Measurements from ENCODE around the gene RESP18. TPM values are rescaled to one million over a fixed set of nuclear protein-coding genes. Genes with fewer than 3 reads are reported as not detected.

Gene RESP18
- total RNA-seq, 4 donors from 2014 or later: not detected

DNA sequence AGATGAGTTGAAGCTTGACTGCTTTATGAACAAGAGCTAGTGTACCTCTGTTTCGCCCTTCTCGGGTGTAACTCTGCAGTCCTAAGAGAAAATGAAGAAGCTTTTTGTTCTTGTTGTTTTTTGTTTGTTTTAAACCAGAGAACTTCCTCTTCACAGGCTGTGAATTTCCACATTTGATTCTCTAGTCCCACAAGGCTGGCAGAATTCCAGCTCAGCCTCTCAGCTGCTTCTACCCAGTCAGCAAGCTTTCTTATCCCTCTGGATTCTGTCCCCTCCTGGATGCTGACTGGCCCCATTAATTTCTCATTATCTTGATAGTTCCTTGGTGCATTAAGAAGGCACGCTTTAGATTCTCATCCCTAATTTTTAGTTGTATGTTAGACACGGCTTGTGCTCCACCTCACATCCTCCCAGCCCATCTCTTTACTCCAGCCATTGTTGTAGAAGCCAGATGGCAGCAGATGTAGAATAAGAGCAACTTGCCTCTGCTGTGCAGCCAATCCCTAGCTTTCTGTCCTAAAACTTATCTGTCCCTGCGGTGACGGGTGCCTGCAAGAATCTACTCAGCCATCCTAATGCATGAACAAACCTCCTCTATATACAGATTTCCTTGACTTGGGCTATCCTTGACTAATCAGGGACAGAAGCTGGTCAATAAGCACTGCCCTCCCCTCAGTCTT lies 12.3 kb upstream of the RESP18 start:
- TF ChIP-seq POLR2AphosphoS5 (IDR thresholded peaks at IDR 0.05): no peak
- no peak for TF ChIP-seq EP300 (IDR thresholded peaks at IDR 0.05)
- no peak overlapping the region for H3K4me3 ChIP-seq
- H3K27ac ChIP-seq: no peak overlapping the region
- no peaks in the 10 kb centered on the region for H3K9me3 ChIP-seq
- no peaks in the 10 kb centered on the region for H3K4me1 ChIP-seq
- 55% methylated on average over 6 of the region's 6 CpGs for WGBS
- no peak for DNase-seq (ENCODE audit: low spot score in 2 of 2)
- no peaks in the 10 kb centered on the region for H3K36me3 ChIP-seq
- peaks cover 2% of the 10 kb centered on the region for H3K27me3 ChIP-seq

DNA sequence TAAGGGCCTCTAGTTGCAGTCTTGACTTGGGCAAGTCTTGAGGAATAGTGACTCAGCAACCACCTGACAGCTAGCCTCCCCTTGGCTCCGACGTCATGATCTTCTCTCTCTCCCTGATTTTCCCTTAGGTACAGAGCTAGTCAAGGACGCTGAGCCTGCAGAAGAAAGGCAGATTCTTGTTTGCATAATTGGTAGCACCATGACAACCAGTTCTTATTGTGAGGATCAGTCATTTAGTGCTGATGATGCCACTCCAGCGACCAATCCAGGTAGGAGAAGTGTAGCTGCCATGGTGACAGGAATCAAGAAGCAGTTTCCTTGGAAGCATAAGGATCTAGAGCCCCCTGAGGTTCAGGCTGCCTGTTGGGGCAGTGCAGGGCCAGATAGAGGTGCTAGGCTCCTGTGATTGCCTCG lies 2.8 kb upstream of the RESP18 start:
- Histone ChIP-seq H3K4me1 (no peaks in the 10 kb centered on the region), H3K36me3 (no peaks in the 10 kb centered on the region), H3K9me3 (no peaks in the 10 kb centered on the region), H3K27me3 (peaks cover 57% of the 10 kb centered on the region), H3K4me3 (no peak overlapping the region), H3K27ac (no peak overlapping the region)
- 53% methylated on average over 5 of the region's 5 CpGs for WGBS
- TF ChIP-seq, protein P1, sequence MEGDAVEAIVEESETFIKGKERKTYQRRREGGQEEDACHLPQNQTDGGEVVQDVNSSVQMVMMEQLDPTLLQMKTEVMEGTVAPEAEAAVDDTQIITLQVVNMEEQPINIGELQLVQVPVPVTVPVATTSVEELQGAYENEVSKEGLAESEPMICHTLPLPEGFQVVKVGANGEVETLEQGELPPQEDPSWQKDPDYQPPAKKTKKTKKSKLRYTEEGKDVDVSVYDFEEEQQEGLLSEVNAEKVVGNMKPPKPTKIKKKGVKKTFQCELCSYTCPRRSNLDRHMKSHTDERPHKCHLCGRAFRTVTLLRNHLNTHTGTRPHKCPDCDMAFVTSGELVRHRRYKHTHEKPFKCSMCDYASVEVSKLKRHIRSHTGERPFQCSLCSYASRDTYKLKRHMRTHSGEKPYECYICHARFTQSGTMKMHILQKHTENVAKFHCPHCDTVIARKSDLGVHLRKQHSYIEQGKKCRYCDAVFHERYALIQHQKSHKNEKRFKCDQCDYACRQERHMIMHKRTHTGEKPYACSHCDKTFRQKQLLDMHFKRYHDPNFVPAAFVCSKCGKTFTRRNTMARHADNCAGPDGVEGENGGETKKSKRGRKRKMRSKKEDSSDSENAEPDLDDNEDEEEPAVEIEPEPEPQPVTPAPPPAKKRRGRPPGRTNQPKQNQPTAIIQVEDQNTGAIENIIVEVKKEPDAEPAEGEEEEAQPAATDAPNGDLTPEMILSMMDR (IDR thresholded peaks at IDR 0.05): no peak
- TF ChIP-seq POLR2A (IDR thresholded peaks at IDR 0.05) (no peak), POLR2AphosphoS5 (IDR thresholded peaks at IDR 0.05) (no peak), EP300 (IDR thresholded peaks at IDR 0.05) (no peak)
- DNase-seq (ENCODE audit: low spot score in 2 of 2): no peak

DNA sequence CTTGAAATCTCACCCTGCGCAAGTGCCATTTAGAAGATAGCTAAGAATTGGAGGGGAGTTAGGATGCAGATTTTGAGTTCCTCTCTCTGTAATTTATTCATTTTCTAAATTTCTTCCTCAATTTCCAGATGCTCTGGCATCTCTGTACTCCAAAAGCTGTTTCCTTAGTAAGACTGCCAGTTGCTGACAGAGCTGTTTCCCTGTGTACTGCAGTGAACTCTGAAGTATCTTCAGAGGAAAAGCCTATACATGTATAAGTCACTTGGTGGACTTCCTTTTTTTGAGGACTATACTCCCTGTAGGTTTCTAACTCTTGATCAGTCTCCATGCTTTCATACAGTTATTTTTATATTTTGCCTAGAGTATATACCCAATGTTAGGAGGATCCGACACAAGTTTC lies 1.5 kb upstream of the RESP18 start:
- Histone ChIP-seq H3K4me1 (no peaks in the 10 kb centered on the region), H3K27ac (no peak overlapping the region), H3K27me3 (peaks cover 65% of the 10 kb centered on the region), H3K4me3 (no peak overlapping the region), H3K36me3 (no peaks in the 10 kb centered on the region), H3K9me3 (no peaks in the 10 kb centered on the region)
- no peak for DNase-seq (ENCODE audit: low spot score in 2 of 2)
- 94% methylated on average over 2 of the region's 2 CpGs for WGBS
- no peak for TF ChIP-seq EP300 (IDR thresholded peaks at IDR 0.05)
- no peak for TF ChIP-seq POLR2AphosphoS5 (IDR thresholded peaks at IDR 0.05)
- TF ChIP-seq, protein P1 (IDR thresholded peaks at IDR 0.05): no peak
- no peak for TF ChIP-seq POLR2A (IDR thresholded peaks at IDR 0.05)

DNA sequence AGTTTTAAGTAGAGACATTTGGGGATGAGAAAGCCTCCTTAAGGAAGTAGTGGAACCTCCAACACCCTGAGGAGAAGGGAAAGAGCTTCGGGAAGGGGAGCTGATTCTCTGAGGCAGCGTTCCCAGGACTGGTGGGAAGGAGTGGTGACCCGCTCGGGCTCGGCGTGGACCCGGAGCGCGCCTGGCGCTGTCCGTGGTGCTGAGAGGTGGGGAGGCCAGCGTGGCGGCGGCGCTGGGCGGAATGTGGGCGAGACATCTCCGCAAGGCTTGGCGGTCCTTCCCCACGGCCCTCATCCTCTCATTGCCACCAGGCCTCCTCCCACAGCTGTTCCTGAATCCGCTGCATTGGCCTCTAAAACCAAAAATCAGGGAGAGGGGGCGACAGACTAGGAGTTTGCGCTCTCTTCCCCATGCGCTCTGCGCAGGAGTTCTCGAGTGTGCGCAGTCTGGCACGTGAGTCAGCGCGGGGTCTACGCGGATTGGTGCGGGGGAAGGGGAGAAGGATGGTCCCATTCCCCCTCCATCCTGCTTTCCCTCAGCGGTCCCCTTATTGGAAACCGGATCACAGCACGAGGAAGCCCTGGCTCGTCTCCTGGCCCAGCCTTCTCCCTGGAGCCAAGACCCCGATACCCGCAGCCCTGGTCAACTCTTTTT lies 857 bp downstream of the RESP18 start:
- Histone ChIP-seq H3K36me3 (no peaks in the 10 kb centered on the region), H3K9me3 (no peaks in the 10 kb centered on the region), H3K27me3 (peaks cover 77% of the 10 kb centered on the region), H3K27ac (no peak overlapping the region), H3K4me3 (no peak overlapping the region), H3K4me1 (no peaks in the 10 kb centered on the region)
- DNase-seq (ENCODE audit: low spot score in 2 of 2): no peak
- TF ChIP-seq EP300 (IDR thresholded peaks at IDR 0.05) (no peak), POLR2AphosphoS5 (IDR thresholded peaks at IDR 0.05) (no peak), POLR2A (IDR thresholded peaks at IDR 0.05) (no peak)
- TF ChIP-seq, protein P1 (IDR thresholded peaks at IDR 0.05): no peak
- 14% methylated on average over 39 of the region's 39 CpGs for WGBS

DNA sequence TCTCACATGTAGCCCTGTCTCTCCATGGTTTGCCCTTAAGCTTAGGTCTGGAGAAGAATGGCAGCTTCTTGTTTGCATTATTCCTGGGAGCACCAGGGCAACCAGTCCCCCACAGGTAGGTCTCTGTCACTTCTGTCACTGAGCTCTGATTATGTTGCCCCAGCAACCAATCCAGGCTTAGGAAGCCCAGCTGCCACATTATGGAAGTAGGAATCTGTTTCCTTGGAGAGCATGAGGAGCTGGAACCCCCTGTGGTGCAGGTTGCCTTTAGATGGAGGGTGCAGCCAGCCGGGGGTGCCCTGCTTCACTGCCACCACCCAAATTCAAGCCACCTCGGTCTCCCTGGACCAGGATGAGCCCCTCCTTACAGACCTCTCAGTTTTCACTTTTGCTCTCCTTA lies 4.8 kb downstream of the RESP18 start:
- Histone ChIP-seq H3K9me3 (no peaks in the 10 kb centered on the region), H3K4me1 (no peaks in the 10 kb centered on the region), H3K27ac (no peak overlapping the region), H3K4me3 (no peak overlapping the region), H3K36me3 (no peaks in the 10 kb centered on the region), H3K27me3 (peaks cover 75% of the 10 kb centered on the region)
- 50% methylated on average over 2 of the region's 2 CpGs for WGBS
- TF ChIP-seq POLR2AphosphoS5 (IDR thresholded peaks at IDR 0.05): no peak
- TF ChIP-seq, protein P1 (IDR thresholded peaks at IDR 0.05): no peak
- no peak for TF ChIP-seq POLR2A (IDR thresholded peaks at IDR 0.05)
- TF ChIP-seq EP300 (IDR thresholded peaks at IDR 0.05): no peak
- DNase-seq (ENCODE audit: low spot score in 2 of 2): no peak

All from suprapubic skin (tissue), 4 donors.